Measurements from ENCODE around the gene LRRFIP1.

LRRFIP1 gene

GRCh38 chr2:237669628-237670392 lies 42.4 kb downstream of the LRRFIP1 start:
- in situ Hi-C loops (cut with HindIII; ENCODE audit: low pct_unique_long_range_greater_than_20kb, low sequenced_read_pairs) = no loop called here
- no peak for TF ChIP-seq JUND (IDR thresholded peaks at IDR 0.05; ENCODE audit: low read depth)
- no peak for DNase-seq (ENCODE audit: low read depth in 1 of 2, low spot score in 1 of 2)

- in situ Hi-C loops (cut with HindIII; ENCODE audit: low pct_unique_long_range_greater_than_20kb, low sequenced_read_pairs) = no loop called here
- no peak for TF ChIP-seq JUND (IDR thresholded peaks at IDR 0.05; ENCODE audit: low read depth)
- no peak for DNase-seq (ENCODE audit: low read depth in 1 of 2, low spot score in 1 of 2)
Measured at GRCh38 chr2:237670641-237671040, 43.3 kb downstream of the LRRFIP1 start.

- TF ChIP-seq JUND (IDR thresholded peaks at IDR 0.05; ENCODE audit: low read depth) = no peak
- in situ Hi-C loops (cut with HindIII; ENCODE audit: low pct_unique_long_range_greater_than_20kb, low sequenced_read_pairs) = no loop called here
- DNase-seq (ENCODE audit: low read depth in 1 of 2, low spot score in 1 of 2) = no peak
Measured at GRCh38 chr2:237671466-237672138, 44.2 kb downstream of the LRRFIP1 start.

- no peak for TF ChIP-seq JUND (IDR thresholded peaks at IDR 0.05; ENCODE audit: low read depth)
- no peak for DNase-seq (ENCODE audit: low read depth in 1 of 2, low spot score in 1 of 2)
- in situ Hi-C loops (cut with HindIII; ENCODE audit: low pct_unique_long_range_greater_than_20kb, low sequenced_read_pairs) = no loop called here
Measured at GRCh38 chr2:237672731-237673129, 45.3 kb downstream of the LRRFIP1 start.

- in situ Hi-C loops (cut with HindIII; ENCODE audit: low pct_unique_long_range_greater_than_20kb, low sequenced_read_pairs) = no loop called here
- peak in 1 of 2 experiments; percentile 64 for DNase-seq (ENCODE audit: low read depth in 1 of 2, low spot score in 1 of 2)
- no peak for TF ChIP-seq JUND (IDR thresholded peaks at IDR 0.05; ENCODE audit: low read depth)
Measured at GRCh38 chr2:237673130-237674001, 46.0 kb downstream of the LRRFIP1 start.

- in situ Hi-C loops (cut with HindIII; ENCODE audit: low pct_unique_long_range_greater_than_20kb, low sequenced_read_pairs) = no loop called here
- DNase-seq (ENCODE audit: low read depth in 1 of 2, low spot score in 1 of 2) = peak in 1 of 2 experiments; percentile 49
- no peak for TF ChIP-seq JUND (IDR thresholded peaks at IDR 0.05; ENCODE audit: low read depth)
Measured at GRCh38 chr2:237674731-237675276, 47.4 kb downstream of the LRRFIP1 start.

- in situ Hi-C loops (cut with HindIII; ENCODE audit: low pct_unique_long_range_greater_than_20kb, low sequenced_read_pairs) = no loop called here
- TF ChIP-seq JUND (IDR thresholded peaks at IDR 0.05; ENCODE audit: low read depth) = no peak
- no peak for DNase-seq (ENCODE audit: low read depth in 1 of 2, low spot score in 1 of 2)
Measured at GRCh38 chr2:237675316-237675715, 47.9 kb downstream of the LRRFIP1 start.

GRCh38 chr2:237680702-237681478 lies 53.5 kb downstream of the LRRFIP1 start:
- no peak for DNase-seq (ENCODE audit: low read depth in 1 of 2, low spot score in 1 of 2)
- in situ Hi-C loops (cut with HindIII; ENCODE audit: low pct_unique_long_range_greater_than_20kb, low sequenced_read_pairs) = no loop called here
- TF ChIP-seq JUND (IDR thresholded peaks at IDR 0.05; ENCODE audit: low read depth) = no peak

GRCh38 chr2:237682151-237682550 lies 54.8 kb downstream of the LRRFIP1 start:
- no peak for DNase-seq (ENCODE audit: low read depth in 1 of 2, low spot score in 1 of 2)
- in situ Hi-C loops (cut with HindIII; ENCODE audit: low pct_unique_long_range_greater_than_20kb, low sequenced_read_pairs) = no loop called here
- no peak for TF ChIP-seq JUND (IDR thresholded peaks at IDR 0.05; ENCODE audit: low read depth)

GRCh38 chr2:237682856-237683670 lies 55.7 kb downstream of the LRRFIP1 start:
- peak in 1 of 2 experiments; percentile 83 for DNase-seq (ENCODE audit: low read depth in 1 of 2, low spot score in 1 of 2)
- TF ChIP-seq JUND (IDR thresholded peaks at IDR 0.05; ENCODE audit: low read depth) = no peak
- in situ Hi-C loops (cut with HindIII; ENCODE audit: low pct_unique_long_range_greater_than_20kb, low sequenced_read_pairs) = no loop called here

GRCh38 chr2:237685408-237685807 lies 58.0 kb downstream of the LRRFIP1 start:
- DNase-seq (ENCODE audit: low read depth in 1 of 2, low spot score in 1 of 2) = peak in 1 of 2 experiments; percentile 57
- in situ Hi-C loops (cut with HindIII; ENCODE audit: low pct_unique_long_range_greater_than_20kb, low sequenced_read_pairs) = no loop called here
- no peak for TF ChIP-seq JUND (IDR thresholded peaks at IDR 0.05; ENCODE audit: low read depth)

Measured in T47D (cell line).